Astrocyte (in vitro differentiated cells and primary cell): ENCODE data around the gene LVRN. TPM values are rescaled to one million over a fixed set of nuclear protein-coding genes. Genes with fewer than 3 reads are reported as not detected.

ENCODE experiments used
- DNase-seq: peaks from one replicate; pipeline ENCODE4 v3.0.0-alpha.2; 2010; ENCODE audit warnings: low read depth
- FAIRE-seq: peaks from 2 replicates; lab custom pipeline; 2011; peaks lifted over from hg19 to GRCh38; lab: Jason Lieb, UNC
- H2AFZ ChIP-seq: 2 replicates; pipeline ENCODE4 v1.6.0; 2012; ENCODE audit warnings: low read depth, low read length, inconsistent platforms
- H3K27ac ChIP-seq: 2 replicates; pipeline ENCODE4 v1.5.1; 2011; ENCODE audit warnings: low read depth, low read length, inconsistent platforms
- H3K27me3 ChIP-seq: 2 replicates; pipeline ENCODE4 v1.6.0; 2011; ENCODE audit warnings: low read length, inconsistent platforms; ENCODE audit not compliant: insufficient read depth
- H3K36me3 ChIP-seq: 2 replicates; pipeline ENCODE4 v1.5.1; 2011; ENCODE audit warnings: low read length, inconsistent platforms; ENCODE audit not compliant: insufficient read depth
- H3K4me1 ChIP-seq: 2 replicates; pipeline ENCODE4 v1.5.1; 2011; ENCODE audit warnings: low read length, inconsistent platforms; ENCODE audit not compliant: insufficient read depth
- H3K4me2 ChIP-seq: 2 replicates; pipeline ENCODE4 v1.6.0; 2012; ENCODE audit warnings: low read length, inconsistent platforms
- H3K4me3 ChIP-seq: 2 replicates; pipeline ENCODE4 v1.5.1; 2011; ENCODE audit warnings: low read depth, mild to moderate bottlenecking, low read length, inconsistent platforms; ENCODE audit not compliant: insufficient read depth
- H3K79me2 ChIP-seq: 2 replicates; pipeline ENCODE4 v1.6.0; 2012; ENCODE audit warnings: mild to moderate bottlenecking, low read length, inconsistent platforms; ENCODE audit not compliant: insufficient read depth
- H3K9ac ChIP-seq: 2 replicates; pipeline ENCODE4 v1.6.0; 2012; ENCODE audit warnings: mild to moderate bottlenecking, low read length, inconsistent platforms
- H3K9me3 ChIP-seq: 2 replicates; pipeline ENCODE4 v1.5.1; 2012; ENCODE audit warnings: low read depth, mild to moderate bottlenecking, low read length, inconsistent platforms; ENCODE audit not compliant: insufficient read depth
- H4K20me1 ChIP-seq: 2 replicates; pipeline ENCODE4 v1.6.0; 2012; ENCODE audit warnings: low read length, inconsistent platforms; ENCODE audit not compliant: insufficient read depth
- H3K27ac Mint-ChIP-seq: one replicate; pipeline ENCODE4 v1.8.0; 2021; ENCODE audit warnings: mild to moderate bottlenecking, mixed read lengths; ENCODE audit not compliant: unreplicated experiment
- H3K27me3 Mint-ChIP-seq: one replicate; pipeline ENCODE4 v1.8.0; 2021; ENCODE audit warnings: low read depth, mixed read lengths; ENCODE audit not compliant: unreplicated experiment
- H3K36me3 Mint-ChIP-seq: one replicate; pipeline ENCODE4 v1.8.0; 2021; ENCODE audit warnings: low read depth, mixed read lengths; ENCODE audit not compliant: unreplicated experiment
- H3K4me1 Mint-ChIP-seq: one replicate; pipeline ENCODE4 v1.8.0; 2021; ENCODE audit warnings: low read depth, mixed read lengths; ENCODE audit not compliant: unreplicated experiment
- H3K4me3 Mint-ChIP-seq: one replicate; pipeline ENCODE4 v1.8.0; 2021; ENCODE audit warnings: mild to moderate bottlenecking, moderate library complexity, mixed read lengths; ENCODE audit not compliant: unreplicated experiment
- H3K9me3 Mint-ChIP-seq: one replicate; pipeline ENCODE4 v1.8.0; 2021; ENCODE audit warnings: mild to moderate bottlenecking, mixed read lengths; ENCODE audit not compliant: unreplicated experiment
- EZH2 ChIP-seq: IDR thresholded peaks from 2 replicates; pipeline ENCODE4 v1.6.1; 2012; ENCODE audit warnings: mild to moderate bottlenecking, low read length, inconsistent platforms; ENCODE audit not compliant: insufficient read depth
- total RNA-seq: library from RNA; stranded (reverse); gene quantifications from 2 replicates; pipeline ENCODE4 v1.2.1, GENCODE V29; 2021
- TF ChIP-seq, protein P1 (sequence below): IDR thresholded peaks from 2 replicates; pipeline ENCODE4 v1.5.1; 2011; ENCODE audit warnings: low read depth, mild to moderate bottlenecking, inconsistent platforms, low read length, moderate library complexity; ENCODE audit not compliant: insufficient read depth

The LVRN gene
- total RNA-seq, 1 donor from 2014 or later = 0.64 TPM

DNA sequence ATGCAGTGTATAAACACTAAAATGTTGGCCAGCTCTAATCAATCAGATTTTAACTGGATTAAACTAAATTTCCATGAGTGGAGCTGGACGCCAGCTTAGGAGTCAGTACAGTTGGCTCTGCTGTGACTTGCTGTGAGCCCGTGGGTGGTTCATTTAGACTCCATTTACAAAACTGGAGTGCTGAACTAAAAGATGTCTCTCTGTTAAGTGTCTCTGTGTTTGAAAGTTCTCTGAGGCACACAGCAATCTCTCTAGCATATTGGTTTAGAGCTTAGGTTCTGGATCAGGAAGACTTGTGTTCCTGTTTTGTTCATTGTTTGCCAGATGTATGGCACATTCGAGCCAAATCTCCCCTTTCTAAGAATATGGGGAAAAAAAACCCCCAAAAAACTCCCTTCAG, 42.0 kb downstream of the LVRN start:
- no peaks in the 10 kb centered on the region for H3K27me3 ChIP-seq
- no peak overlapping the region for H3K4me3 ChIP-seq
- H3K27me3 Mint-ChIP-seq = no peaks in the 10 kb centered on the region
- no peaks in the 10 kb centered on the region for H3K36me3 Mint-ChIP-seq
- H3K4me1 Mint-ChIP-seq = peaks cover 8% of the 10 kb centered on the region
- DNase-seq = no peak
- no peaks in the 10 kb centered on the region for H3K4me1 ChIP-seq
- H3K4me3 Mint-ChIP-seq = no peak overlapping the region
- H3K79me2 ChIP-seq = no peaks in the 10 kb centered on the region
- TF ChIP-seq, protein P1, sequence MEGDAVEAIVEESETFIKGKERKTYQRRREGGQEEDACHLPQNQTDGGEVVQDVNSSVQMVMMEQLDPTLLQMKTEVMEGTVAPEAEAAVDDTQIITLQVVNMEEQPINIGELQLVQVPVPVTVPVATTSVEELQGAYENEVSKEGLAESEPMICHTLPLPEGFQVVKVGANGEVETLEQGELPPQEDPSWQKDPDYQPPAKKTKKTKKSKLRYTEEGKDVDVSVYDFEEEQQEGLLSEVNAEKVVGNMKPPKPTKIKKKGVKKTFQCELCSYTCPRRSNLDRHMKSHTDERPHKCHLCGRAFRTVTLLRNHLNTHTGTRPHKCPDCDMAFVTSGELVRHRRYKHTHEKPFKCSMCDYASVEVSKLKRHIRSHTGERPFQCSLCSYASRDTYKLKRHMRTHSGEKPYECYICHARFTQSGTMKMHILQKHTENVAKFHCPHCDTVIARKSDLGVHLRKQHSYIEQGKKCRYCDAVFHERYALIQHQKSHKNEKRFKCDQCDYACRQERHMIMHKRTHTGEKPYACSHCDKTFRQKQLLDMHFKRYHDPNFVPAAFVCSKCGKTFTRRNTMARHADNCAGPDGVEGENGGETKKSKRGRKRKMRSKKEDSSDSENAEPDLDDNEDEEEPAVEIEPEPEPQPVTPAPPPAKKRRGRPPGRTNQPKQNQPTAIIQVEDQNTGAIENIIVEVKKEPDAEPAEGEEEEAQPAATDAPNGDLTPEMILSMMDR = no peak
- no peak for TF ChIP-seq EZH2
- H3K9me3 Mint-ChIP-seq = no peaks in the 10 kb centered on the region
- H3K36me3 ChIP-seq = no peaks in the 10 kb centered on the region
- H4K20me1 ChIP-seq = no peaks in the 10 kb centered on the region
- H2AFZ ChIP-seq = no peak overlapping the region
- no peak for FAIRE-seq
- no peak overlapping the region for H3K27ac ChIP-seq
- H3K9me3 ChIP-seq = no peaks in the 10 kb centered on the region
- H3K4me2 ChIP-seq = no peak overlapping the region
- no peak overlapping the region for H3K9ac ChIP-seq
- H3K27ac Mint-ChIP-seq = no peak overlapping the region

DNA sequence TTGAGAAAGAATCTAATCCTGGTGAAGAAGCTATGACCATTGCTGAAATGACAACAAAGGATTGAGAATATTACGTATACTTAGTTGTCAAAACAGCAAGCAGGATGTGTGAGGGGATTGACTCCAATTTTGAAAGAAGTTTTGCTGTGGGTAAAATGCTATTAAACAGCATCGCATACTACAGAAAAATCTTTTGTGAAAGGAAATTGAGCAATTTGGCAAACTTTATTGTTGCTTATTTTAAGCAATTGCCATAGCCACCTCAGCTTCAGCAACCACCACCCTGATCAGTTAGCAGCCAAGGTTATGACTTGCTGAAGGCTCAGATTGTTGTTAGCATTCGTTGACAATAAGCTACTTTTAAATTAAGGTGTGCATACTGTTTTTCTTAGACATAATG, 47.5 kb downstream of the LVRN start:
- FAIRE-seq = no peak
- TF ChIP-seq EZH2 = no peak
- TF ChIP-seq, protein P1 = no peak
- no peaks in the 10 kb centered on the region for H3K4me1 Mint-ChIP-seq
- Histone ChIP-seq H3K4me1 (no peaks in the 10 kb centered on the region), H3K36me3 (no peaks in the 10 kb centered on the region), H3K9me3 (no peaks in the 10 kb centered on the region), H2AFZ (no peak overlapping the region), H3K9ac (no peak overlapping the region), H3K4me3 (no peak overlapping the region), H3K79me2 (no peaks in the 10 kb centered on the region), H3K27me3 (no peaks in the 10 kb centered on the region), H4K20me1 (no peaks in the 10 kb centered on the region), H3K4me2 (no peak overlapping the region), H3K27ac (no peak overlapping the region)
- no peak for DNase-seq
- no peaks in the 10 kb centered on the region for H3K27me3 Mint-ChIP-seq
- H3K9me3 Mint-ChIP-seq = no peaks in the 10 kb centered on the region
- H3K27ac Mint-ChIP-seq = no peak overlapping the region
- no peaks in the 10 kb centered on the region for H3K36me3 Mint-ChIP-seq
- no peak overlapping the region for H3K4me3 Mint-ChIP-seq

DNA sequence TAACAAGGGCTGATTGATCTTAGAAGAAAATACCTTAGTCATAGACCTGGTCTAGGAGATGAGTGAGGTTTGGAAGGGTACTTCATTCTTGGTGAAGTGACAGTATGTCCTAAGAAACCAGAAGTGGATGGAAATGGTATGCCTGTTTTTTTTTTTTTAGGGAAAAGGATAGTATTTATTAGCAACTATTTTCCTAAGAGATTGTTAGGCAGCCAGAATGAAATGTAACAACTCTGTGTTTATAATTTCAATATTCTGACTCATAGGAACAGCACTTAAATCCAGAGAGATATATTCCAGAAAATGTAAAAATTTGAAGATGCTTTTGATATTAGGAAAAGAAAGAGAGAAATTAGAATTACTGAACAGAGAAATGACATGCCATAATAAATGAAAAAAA, 48.8 kb downstream of the LVRN start:
- Histone ChIP-seq H2AFZ (no peak overlapping the region), H3K4me1 (no peaks in the 10 kb centered on the region), H4K20me1 (no peaks in the 10 kb centered on the region), H3K9me3 (no peaks in the 10 kb centered on the region), H3K36me3 (no peaks in the 10 kb centered on the region), H3K9ac (no peak overlapping the region), H3K27me3 (no peaks in the 10 kb centered on the region), H3K4me2 (no peak overlapping the region), H3K4me3 (no peak overlapping the region), H3K27ac (no peak overlapping the region), H3K79me2 (no peaks in the 10 kb centered on the region)
- Mint-ChIP-seq H3K4me3 (no peak overlapping the region), H3K9me3 (no peaks in the 10 kb centered on the region), H3K27ac (no peak overlapping the region), H3K4me1 (no peaks in the 10 kb centered on the region), H3K36me3 (no peaks in the 10 kb centered on the region), H3K27me3 (no peaks in the 10 kb centered on the region)
- TF ChIP-seq EZH2 = no peak
- TF ChIP-seq, protein P1 = no peak
- no peak for FAIRE-seq
- DNase-seq = no peak
